ENCODE data around the gene NAA25.

GRCh38 chr12:112005419-112006395 lies 102.9 kb downstream of the NAA25 start:
- TF ChIP-seq CTCF (IDR thresholded peaks at IDR 0.05; ENCODE audit: borderline replicate concordance, extremely low read depth, low read length, poor library complexity, severe bottlenecking) = no peak
- TF ChIP-seq EZH2 (IDR thresholded peaks at IDR 0.05; ENCODE audit: borderline replicate concordance, low read depth, low read length, severe bottlenecking) = no peak

Measured in DND-41 (cell line).